B cell (primary cell): ENCODE data around the gene PANK4.

Experiments used
- CTCF ChIP-seq: fragments of 200-600 bp; IDR thresholded peaks from one replicate; pipeline ENCODE4 v1.8.0; 2022; ENCODE audit warnings: antibody characterized with exemption, mild to moderate bottlenecking
- EZH2 ChIP-seq: IDR thresholded peaks from 2 replicates; pipeline ENCODE4 v1.6.1; 2012; ENCODE audit warnings: borderline replicate concordance, low read depth, mild to moderate bottlenecking, moderate library complexity, low read length; ENCODE audit not compliant: insufficient read depth, poor library complexity, severe bottlenecking

- TF ChIP-seq EZH2 (no peak), CTCF (no peak)
These were observed 31.3 kb upstream of the PANK4 start for GRCh38 chr1:2557482-2558400.
